Inflammatory macrophage (primary cell): ENCODE data around the gene INSRR.
A peak's percentile ranks its signal among the peaks of the same experiment; 100 is the strongest.

ENCODE experiments used
- DNase-seq, 2 donors: peaks; one replicate each; pipeline ENCODE4 v3.0.0-alpha.2; 2020 to 2022

Gene INSRR

GRCh38 chr1:156826630-156827029 lies 32.3 kb downstream of the INSRR start:
- DNase-seq = no peak

GRCh38 chr1:156823210-156823790 lies 35.6 kb downstream of the INSRR start:
- DNase-seq = no peak

- DNase-seq = no peak
These were observed 36.2 kb downstream of the INSRR start for GRCh38 chr1:156822680-156823079.

GRCh38 chr1:156821801-156822200 lies 37.1 kb downstream of the INSRR start:
- DNase-seq = no peak

GRCh38 chr1:156816561-156817328 lies 42.2 kb downstream of the INSRR start, which contains the start of gene SH2D2A:
Gene SH2D2A (minus strand): TSS chr1:156816848. CDS start chr1:156816708, 140 bp downstream.
- DNase-seq = peak in 1 of 2 donors; percentile 12

- DNase-seq = no peak
These were observed 42.9 kb downstream of the INSRR start for GRCh38 chr1:156815961-156816422.

GRCh38 chr1:156815307-156815826 lies 43.5 kb downstream of the INSRR start:
- DNase-seq = no peak

GRCh38 chr1:156814571-156815260 lies 44.2 kb downstream of the INSRR start:
- no peak for DNase-seq

GRCh38 chr1:156813750-156814570 lies 45.0 kb downstream of the INSRR start:
- DNase-seq = peak; percentile 47 to 79

GRCh38 chr1:156813298-156813697 lies 45.6 kb downstream of the INSRR start:
- DNase-seq = no peak

- no peak for DNase-seq
These were observed 46.5 kb downstream of the INSRR start for GRCh38 chr1:156812293-156812990.

GRCh38 chr1:156811168-156811567 lies 47.7 kb downstream of the INSRR start:
- no peak for DNase-seq

- no peak for DNase-seq
These were observed 49.1 kb downstream of the INSRR start for GRCh38 chr1:156809711-156810366.

- DNase-seq = no peak
These were observed 49.6 kb downstream of the INSRR start for GRCh38 chr1:156809281-156809680.

GRCh38 chr1:156808186-156809030 lies 50.5 kb downstream of the INSRR start:
- no peak for DNase-seq

- no peak for DNase-seq
These were observed 51.3 kb downstream of the INSRR start for GRCh38 chr1:156807627-156808026.

GRCh38 chr1:156806512-156807440 lies 52.1 kb downstream of the INSRR start:
- DNase-seq = no peak

GRCh38 chr1:156805766-156806511 lies 53.0 kb downstream of the INSRR start:
- no peak for DNase-seq
